ENCODE measurements around the gene C18orf32.
"Not testable (repeated sequence)": the region's sequence is repeated elsewhere in the genome, so short reads cannot be mapped to it uniquely, and the experiment has no call there.

C18orf32 gene

GRCh38 chr18:49486953-49487710 lies at the start of gene C18orf32:
Gene C18orf32 (minus strand): TSS chr18:49487234. CDS start chr18:49483748, 3,486 bp downstream.
- peak; percentile 93 to 94 for DNase-seq

GRCh38 chr18:49534846-49535601 lies 48.0 kb upstream of the C18orf32 start:
- DNase-seq, result no peak

- no peak for DNase-seq
Measured at GRCh38 chr18:49531678-49532153, 44.7 kb upstream of the C18orf32 start.

- DNase-seq, result no peak
Measured at GRCh38 chr18:49529596-49529995, 42.6 kb upstream of the C18orf32 start.

- no peak for DNase-seq
Measured at GRCh38 chr18:49527631-49528327, 40.7 kb upstream of the C18orf32 start.

- DNase-seq, result no peak
Measured at GRCh38 chr18:49525981-49526380, 38.9 kb upstream of the C18orf32 start.

GRCh38 chr18:49524951-49525350 lies 37.9 kb upstream of the C18orf32 start:
- DNase-seq, result no peak

GRCh38 chr18:49524349-49524748 lies 37.3 kb upstream of the C18orf32 start:
- DNase-seq, result no peak

- DNase-seq, result not testable (repeated sequence)
Measured at GRCh38 chr18:49523580-49524093, 36.6 kb upstream of the C18orf32 start.

- DNase-seq, result no peak
Measured at GRCh38 chr18:49521216-49521835, 34.3 kb upstream of the C18orf32 start.

GRCh38 chr18:49520661-49521145 lies 33.7 kb upstream of the C18orf32 start:
- DNase-seq, result no peak

GRCh38 chr18:49519101-49519971 lies 32.3 kb upstream of the C18orf32 start:
- no peak for DNase-seq

- DNase-seq, result no peak
Measured at GRCh38 chr18:49517483-49517882, 30.4 kb upstream of the C18orf32 start.

GRCh38 chr18:49515516-49515915 lies 28.5 kb upstream of the C18orf32 start:
- no peak for DNase-seq

- DNase-seq, result not testable (repeated sequence)
Measured at GRCh38 chr18:49515003-49515402, 28.0 kb upstream of the C18orf32 start.

- DNase-seq, result no peak
Measured at GRCh38 chr18:49514577-49514976, 27.5 kb upstream of the C18orf32 start.

GRCh38 chr18:49512876-49513275 lies 25.8 kb upstream of the C18orf32 start:
- not testable (repeated sequence) for DNase-seq

GRCh38 chr18:49510393-49511115 lies 23.5 kb upstream of the C18orf32 start:
- peak; percentile 62 for DNase-seq

GRCh38 chr18:49506438-49506837 lies 19.4 kb upstream of the C18orf32 start:
- DNase-seq, result not testable (repeated sequence)

- no peak for DNase-seq
Measured at GRCh38 chr18:49503931-49504330, 16.9 kb upstream of the C18orf32 start.
